HCT116 (cell line): Measurements from ENCODE around the gene ADGRV1. TPM values are rescaled to one million over a fixed set of nuclear protein-coding genes. Genes with fewer than 3 reads are reported as not detected.

Experiments used
- ATAC-seq: fragments of 200-7000 bp; cut with Tn5 transposase; 2 replicates; pipeline ENCODE4 v1.9.1; 2020; ENCODE audit warnings: mild to moderate bottlenecking, moderate library complexity
- BruUV-seq: library from RNA; stranded (reverse); fragments of 400-500 nt; replicated peaks from 2 replicates; lab custom pipeline; 2021; lab: Mats Ljungman, UMichigan
- CTCF ChIA-PET: fragments of 300-600 bp; sonication (Branson Sonifier 250); formaldehyde crosslinking; loops from one replicate; lab custom pipeline; 2021; ENCODE audit warnings: antibody characterized with exemption; lab: Charles Lee
- POLR2A ChIA-PET: fragments of 300-600, 350-600 bp; sonication (Branson Sonifier 250); formaldehyde crosslinking; loops from one replicate; lab custom pipeline; 2021; ENCODE audit warnings: antibody characterized with exemption; lab: Charles Lee
- RAD21 ChIA-PET, 2 experiments: fragments of 300-600 bp; sonication (Branson Sonifier 250); formaldehyde crosslinking; loops; one replicate each; lab custom pipeline; 2023; ENCODE audit warnings: low total read pairs in 2 of 2; ENCODE audit not compliant: uncharacterized antibody in 2 of 2, unreplicated experiment in 2 of 2, low non-redundant PET in 1 of 2; lab: Charles Lee
- DNase-seq: peaks from one replicate; pipeline ENCODE4 v3.0.0-alpha.2; 2010; ENCODE audit warnings: low read depth, low spot score
- H2AFZ ChIP-seq: fragments of 200-600 bp; shearing (Covaris generic), sonication (generic); 2 replicates; pipeline ENCODE4 v1.6.1; 2017; ENCODE audit warnings: low read depth, mixed run types, mixed read lengths, antibody characterized with exemption, low read length; ENCODE audit not compliant: poor library complexity, severe bottlenecking
- H3K27ac ChIP-seq: 2 replicates; pipeline ENCODE4 v1.5.1; 2012; ENCODE audit warnings: low read depth, low read length
- H3K27me3 ChIP-seq: fragments of 200-600 bp; sonication (generic); 2 replicates; pipeline ENCODE4 v1.6.1; 2016; ENCODE audit warnings: mixed run types, low read length, mixed read lengths; ENCODE audit not compliant: insufficient read depth
- H3K36me3 ChIP-seq, 2 experiments: fragments of 200-500 bp in 1 of 2; fragments of 200-600 bp in 1 of 2; sonication (Bioruptor generic) in 1 of 2; sonication (generic) in 1 of 2; 2 replicates each; pipeline versions ENCODE4 v1.5.1 to v1.6.1; 2014 to 2016; ENCODE audit warnings: low read length in 2 of 2, inconsistent platforms in 1 of 2, mixed read lengths in 1 of 2, mixed run types in 1 of 2; ENCODE audit not compliant: insufficient read depth in 2 of 2, control insufficient read depth in 1 of 2
- H3K4me1 ChIP-seq, 2 experiments: fragments of 200-600 bp in 1 of 2; sonication (generic) in 1 of 2; 2 replicates each; pipeline versions ENCODE4 v1.5.1 to v1.6.1; 2012 to 2017; ENCODE audit warnings: low read length in 2 of 2, inconsistent platforms in 1 of 2, mild to moderate bottlenecking in 1 of 2, mixed read lengths in 1 of 2, mixed run types in 1 of 2, moderate library complexity in 1 of 2; ENCODE audit not compliant: insufficient read depth in 2 of 2, control insufficient read depth in 1 of 2
- H3K4me2 ChIP-seq: fragments of 200-600 bp; sonication (generic); 2 replicates; pipeline ENCODE4 v1.6.1; 2017; ENCODE audit warnings: mixed run types, low read length, mixed read lengths
- H3K4me3 ChIP-seq, 2 experiments: fragments of 200-600 bp in 1 of 2; sonication (generic) in 1 of 2; replicated peaks in 1 of 2; 2 replicates each; pipeline ENCODE4 v1.5.1; 2011 to 2016; ENCODE audit warnings: low read length in 2 of 2, control low read depth in 1 of 2, low read depth in 1 of 2, mild to moderate bottlenecking in 1 of 2, mixed read lengths in 1 of 2, mixed run types in 1 of 2
- H3K79me2 ChIP-seq: fragments of 200-600 bp; sonication (generic); 2 replicates; pipeline ENCODE4 v1.6.1; 2017; ENCODE audit warnings: mild to moderate bottlenecking, mixed run types, low read length, moderate library complexity, mixed read lengths; ENCODE audit not compliant: insufficient read depth
- H3K9ac ChIP-seq: fragments of 200-600 bp; sonication (generic); 2 replicates; pipeline ENCODE4 v1.6.1; 2016; ENCODE audit warnings: low read length, mixed read lengths
- H3K9me2 ChIP-seq: fragments of 200-600 bp; sonication (generic), shearing (Covaris generic); 2 replicates; pipeline ENCODE4 v1.6.1; 2017; ENCODE audit warnings: mixed run types, mild to moderate bottlenecking, moderate library complexity; ENCODE audit not compliant: insufficient read depth
- H3K9me3 ChIP-seq, 2 experiments: fragments of 200-500 bp in 1 of 2; fragments of 200-600 bp in 1 of 2; sonication (Bioruptor generic) in 1 of 2; sonication (generic) in 1 of 2; 2 replicates each; pipeline ENCODE4 v1.6.1; 2014 to 2017; ENCODE audit warnings: low read length in 2 of 2, mixed read lengths in 2 of 2, inconsistent platforms in 1 of 2, low read depth in 1 of 2, mild to moderate bottlenecking in 1 of 2, mixed run types in 1 of 2, moderate library complexity in 1 of 2; ENCODE audit not compliant: control insufficient read depth in 1 of 2, insufficient read depth in 1 of 2
- H4K20me1 ChIP-seq: fragments of 200-600 bp; sonication (generic), shearing (Covaris generic); 2 replicates; pipeline ENCODE4 v1.6.1; 2017; ENCODE audit warnings: mixed run types, mild to moderate bottlenecking, moderate library complexity; ENCODE audit not compliant: insufficient read depth
- ELF1 ChIP-seq: IDR thresholded peaks from 2 replicates; pipeline ENCODE4 v1.6.1; 2012; ENCODE audit warnings: low read depth, borderline replicate concordance
- EZH2 ChIP-seq: fragments of 200-600 bp; sonication (generic); IDR thresholded peaks from 2 replicates; pipeline ENCODE4 v1.6.1; 2017; ENCODE audit warnings: antibody characterized with exemption, mixed run types
- POLR2AphosphoS5 ChIP-seq: IDR thresholded peaks from 2 replicates; pipeline ENCODE4 v1.6.1; 2011; ENCODE audit warnings: mild to moderate bottlenecking, low read depth, low read length, moderate library complexity
- RAD21 ChIP-seq: IDR thresholded peaks from 2 replicates; pipeline ENCODE4 v1.6.1; 2012; ENCODE audit warnings: low read depth, mild to moderate bottlenecking
- SIN3A ChIP-seq: IDR thresholded peaks from 2 replicates; pipeline ENCODE4 v1.6.1; 2012; ENCODE audit warnings: low read depth
- SRF ChIP-seq: IDR thresholded peaks from 2 replicates; pipeline ENCODE4 v1.6.1; 2012; ENCODE audit warnings: low read depth
- TCF7L2 ChIP-seq: IDR thresholded peaks from 2 replicates; pipeline ENCODE4 v1.7.0; 2011; ENCODE audit warnings: borderline replicate concordance, inconsistent platforms; ENCODE audit not compliant: insufficient read depth, insufficient read length; ENCODE audit errors: extremely low read depth
- ZNF274 ChIP-seq: fragments of 200-500 bp; sonication (Bioruptor generic); IDR thresholded peaks from 2 replicates; pipeline ENCODE4 v1.6.1; 2014; ENCODE audit warnings: mild to moderate bottlenecking, low read depth, low read length, inconsistent platforms
- intact Hi-C: fragments of 100-400 bp; cut with micrococcal nuclease; formaldehyde crosslinking; loops from 2 replicates; pipeline ENCODE4 v1.10.0; 2022
- total RNA-seq: library from RNA; stranded (reverse); gene quantifications from one replicate; pipeline ENCODE4 v1.2.1, GENCODE V29; 2021; ENCODE audit not compliant: unreplicated experiment
- TF ChIP-seq, protein P1 (sequence below): IDR thresholded peaks from 2 replicates; pipeline ENCODE4 v1.6.1; 2011; ENCODE audit warnings: mild to moderate bottlenecking, low read length, moderate library complexity; ENCODE audit not compliant: insufficient replicate concordance; ENCODE audit errors: extremely low read depth

ADGRV1 gene
- total RNA-seq, 1 experiment from 2014 or later, result 6.0 TPM

- TF ChIP-seq EZH2 (no peak), SIN3A (no peak), TCF7L2 (no peak), ZNF274 (no peak), SRF (no peak), ELF1 (no peak), POLR2AphosphoS5 (no peak)
Measured at GRCh38 chr5:91126888-91127287, 568.3 kb downstream of the ADGRV1 start (continued).

- H4K20me1 ChIP-seq, result no peaks in the 10 kb centered on the region
- no peaks in the 10 kb centered on the region for H3K9me2 ChIP-seq
- H3K9ac ChIP-seq, result no peak overlapping the region
- no peak for DNase-seq
- no peak overlapping the region for H3K27ac ChIP-seq
- H3K36me3 ChIP-seq, result no peaks in the 10 kb centered on the region
- ChIA-PET RAD21 (no interaction called here), CTCF (no interaction called here), POLR2A (no interaction called here)
- no TSS peak for BruUV-seq
- no peak overlapping the region for H3K4me2 ChIP-seq
- no peak overlapping the region for H2AFZ ChIP-seq
- no peaks in the 10 kb centered on the region for H3K27me3 ChIP-seq
- H3K4me1 ChIP-seq, result no peaks in the 10 kb centered on the region
- no peak for ATAC-seq
- no peaks in the 10 kb centered on the region for H3K9me3 ChIP-seq
- no peak for TF ChIP-seq RAD21
- TF ChIP-seq, protein P1, sequence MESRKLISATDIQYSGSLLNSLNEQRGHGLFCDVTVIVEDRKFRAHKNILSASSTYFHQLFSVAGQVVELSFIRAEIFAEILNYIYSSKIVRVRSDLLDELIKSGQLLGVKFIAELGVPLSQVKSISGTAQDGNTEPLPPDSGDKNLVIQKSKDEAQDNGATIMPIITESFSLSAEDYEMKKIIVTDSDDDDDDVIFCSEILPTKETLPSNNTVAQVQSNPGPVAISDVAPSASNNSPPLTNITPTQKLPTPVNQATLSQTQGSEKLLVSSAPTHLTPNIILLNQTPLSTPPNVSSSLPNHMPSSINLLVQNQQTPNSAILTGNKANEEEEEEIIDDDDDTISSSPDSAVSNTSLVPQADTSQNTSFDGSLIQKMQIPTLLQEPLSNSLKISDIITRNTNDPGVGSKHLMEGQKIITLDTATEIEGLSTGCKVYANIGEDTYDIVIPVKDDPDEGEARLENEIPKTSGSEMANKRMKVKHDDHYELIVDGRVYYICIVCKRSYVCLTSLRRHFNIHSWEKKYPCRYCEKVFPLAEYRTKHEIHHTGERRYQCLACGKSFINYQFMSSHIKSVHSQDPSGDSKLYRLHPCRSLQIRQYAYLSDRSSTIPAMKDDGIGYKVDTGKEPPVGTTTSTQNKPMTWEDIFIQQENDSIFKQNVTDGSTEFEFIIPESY, result no peak
- TF ChIP-seq TCF7L2, result no peak
- H3K79me2 ChIP-seq, result no peaks in the 10 kb centered on the region
- intact Hi-C loops, result no loop called here
- H3K4me3 ChIP-seq, result no peak overlapping the region
Measured at GRCh38 chr5:91127456-91128081, 569.0 kb downstream of the ADGRV1 start.
